Heart right ventricle (tissue), 16 donors: ENCODE measurements around the gene CEP57L1. TPM values are rescaled to one million over a fixed set of nuclear protein-coding genes. Genes with fewer than 3 reads are reported as not detected.

Experiments used
- ATAC-seq, 8 donors: fragments of 200-7000 bp; cut with Tn5 transposase; one replicate each; pipeline ENCODE4 v1.9.1; 2020; ENCODE audit warnings: mild to moderate bottlenecking in 8 of 8, moderate library complexity in 8 of 8, moderate number of reproducible peaks in 1 of 8
- DNase-seq, 2 donors: peaks; one replicate each; pipeline ENCODE4 v3.0.0-alpha.2; 2020
- H3K27ac ChIP-seq, 10 donors: fragments of 200-600 bp; sonication (generic) in 2 of 10; one replicate each; pipeline versions ENCODE4 v1.5.0 to v1.8.0; 2020 to 2022; ENCODE audit warnings: mild to moderate bottlenecking in 3 of 10
- H3K27me3 ChIP-seq, 7 donors: fragments of 200-600 bp; one replicate each; pipeline ENCODE4 v1.8.0; 2021 to 2022; ENCODE audit warnings: mild to moderate bottlenecking in 2 of 7
- H3K36me3 ChIP-seq, 9 donors: fragments of 200-600 bp; sonication (generic) in 1 of 9; one replicate each; pipeline versions ENCODE4 v1.5.0 to v1.8.0; 2020 to 2022; ENCODE audit warnings: mild to moderate bottlenecking in 2 of 9
- H3K4me1 ChIP-seq, 9 donors: fragments of 200-600 bp; sonication (generic) in 1 of 9; one replicate each; pipeline versions ENCODE4 v1.5.0 to v1.8.0; 2020 to 2022; ENCODE audit warnings: mild to moderate bottlenecking in 4 of 9
- H3K4me3 ChIP-seq, 10 donors: fragments of 200-600 bp; sonication (generic) in 2 of 10; one replicate each; pipeline versions ENCODE4 v1.5.0 to v1.8.0; 2020 to 2022; ENCODE audit warnings: mild to moderate bottlenecking in 7 of 10, moderate library complexity in 2 of 10
- H3K9me3 ChIP-seq, 11 donors: fragments of 200-600 bp in 10 of 11; sonication (generic) in 2 of 11; one replicate each; pipeline versions ENCODE4 v1.5.0 to v1.8.0; 2013 to 2022; ENCODE audit warnings: mild to moderate bottlenecking in 2 of 11, control low read depth in 1 of 11, moderate library complexity in 1 of 11
- CTCF ChIP-seq, 9 donors: fragments of 200-600 bp; sonication (generic) in 2 of 9; IDR thresholded peaks; one replicate each; pipeline versions ENCODE4 v1.5.0 to v1.8.0; 2021 to 2022; ENCODE audit warnings: antibody characterized with exemption in 9 of 9, mild to moderate bottlenecking in 5 of 9, moderate library complexity in 1 of 9
- WGBS, 2 donors: extraction: QIAGEN DNeasy Blood & Tissue Kit; methylation state at CpG; one replicate each; pipeline ENCODE4 v1.1.7; 2013; ENCODE audit warnings: inconsistent platforms in 1 of 2; 5-methylcytosine and 5-hydroxymethylcytosine counted together
- intact Hi-C, 10 donors: fragments of 100-400 bp; cut with DNase I; formaldehyde crosslinking; loops; one replicate each; pipeline versions ENCODE4 v1.11.1 to v1.14.2; 2022
- polyA plus RNA-seq, 2 donors: library from polyadenylated mRNA; stranded (reverse); fragments of 200-250 nt; gene quantifications; one replicate each; pipeline ENCODE4 v1.2.3, GENCODE V29; 2013
- total RNA-seq, 10 donors: library from RNA; stranded (reverse); fragmentation: NEBNext Ultra II Directional in 3 of 10; extraction: Animal tissue kit (Norgen Biotek cat#: 25700) in 3 of 10; gene quantifications; one replicate each; pipeline versions ENCODE4 v1.2.1 to v1.2.4, GENCODE V29; 2021 to 2023
- donor health status: Arrhythmogenic right ventricular cardiomyopathy.
- donor health status: ischemic (EF 13 %, LVEDD 7.1; RV severe dilation, severe dysfunction).
- donor health status: healthy with polysubstance abuse.
- donor health status: DM: no; HTN: yes; CAD: no.
- donor health status: DM: no; HTN: no; CAD: no.
- donor health status: ischemic (EF 25% LVEDD 6.9; RV normal size, moderate dysfunction).
- donor health status: ischemic (EF 25% LVEDD 5.7; RV mildly dilated, moderate dysfunction).
- donor health status: healthy.
- donor health status: DM: yes; HTN: yes; CAD: no.
- donor health status: Ischemic cardiomyopathy.
- donor health status: ischemic (EF 35%, LVEDD 5.7; RV mildly dilated, moderate dysfunction).
- donor health status: nonischemic (EF 11% LVEDD 7.7; RV severe dilation, severe dysfunction).
- donor health status: DM: yes; HTN: yes; CAD: no.
- donor health status: PGD.
- donor health status: ischemic (EF 29% LVEDD 5.4; RV normal size, mild dysfunction).
- donor health status: nonischemic (EF 23%, LVEDD 6.1; RV moderate dilation, normal function).

The CEP57L1 gene
- total and polyA plus RNA-seq, 12 donors: 4.2 to 17.4 (median 9.6) TPM

- TF ChIP-seq CTCF (IDR thresholded peaks at IDR 0.05): no peak
- Histone ChIP-seq H3K9me3 (no peaks in the 10 kb centered on the region), H3K27ac (peak overlapping the region in 8 of 10 donors; percentile 2 to 67 (median 44)), H3K4me3 (peak overlapping the region in 1 of 10 donors; percentile 12), H3K4me1 (peaks cover 7 to 66% (median 52%) of the 10 kb centered on the region in 9 donors), H3K27me3 (no peaks in the 10 kb centered on the region), H3K36me3 (no peaks in the 10 kb centered on the region)
- peak in 1 of 8 donors; percentile 35 for ATAC-seq
- no peak for DNase-seq
- WGBS, 2 donors: 58 to 62% methylated on average over 3 of the region's 3 CpGs
- intact Hi-C loops: loop anchor here in 3 of 10 donors (2.0 to 5.0 kb wide), 4 partner anchors 47 to 157 kb away; no protein-coding TSS in a partner anchor
These were observed 36.2 kb upstream of the CEP57L1 start for GRCh38 chr6:109059153-109059552.

GRCh38 chr6:109059571-109060021 lies 35.7 kb upstream of the CEP57L1 start:
- Histone ChIP-seq H3K36me3 (no peaks in the 10 kb centered on the region), H3K27me3 (no peaks in the 10 kb centered on the region), H3K4me3 (peak overlapping the region in 1 of 10 donors; percentile 12), H3K27ac (peak overlapping the region in 8 of 10 donors; percentile 2 to 67 (median 44)), H3K4me1 (peaks cover 7 to 63% (median 52%) of the 10 kb centered on the region in 9 donors), H3K9me3 (no peaks in the 10 kb centered on the region)
- ATAC-seq: peak; percentile 57 to 85 (median 82)
- DNase-seq: no peak
- intact Hi-C loops: loop anchor here in 5 of 10 donors (2.0 to 10.0 kb wide), 6 partner anchors 45 to 157 kb away; no protein-coding TSS in a partner anchor
- TF ChIP-seq CTCF (IDR thresholded peaks at IDR 0.05): peak in 6 of 9 donors; percentile 29 to 55 (median 40)
- WGBS, 2 donors: 39 to 55% methylated on average over 4 of the region's 4 CpGs

- peak overlapping the region in 6 of 10 donors; percentile 35 to 67 (median 48) for H3K27ac ChIP-seq
- intact Hi-C loops: loop anchor here in 2 of 10 donors (10.0 kb wide), 2 partner anchors 46 to 56 kb away; no protein-coding TSS in a partner anchor
These were observed 34.7 kb upstream of the CEP57L1 start for GRCh38 chr6:109060571-109060970.

GRCh38 chr6:109062216-109062615 lies 33.1 kb upstream of the CEP57L1 start:
- 80 to 92% methylated on average over 5 of the region's 5 CpGs for WGBS, 2 donors
- intact Hi-C loops: loop anchor here in 2 of 10 donors (10.0 kb wide), 2 partner anchors 47 to 57 kb away; no protein-coding TSS in a partner anchor
- TF ChIP-seq CTCF (IDR thresholded peaks at IDR 0.05): no peak
- Histone ChIP-seq H3K4me1 (peaks cover 7 to 78% (median 53%) of the 10 kb centered on the region in 9 donors), H3K27ac (no peak overlapping the region), H3K9me3 (no peaks in the 10 kb centered on the region), H3K36me3 (no peaks in the 10 kb centered on the region), H3K27me3 (no peaks in the 10 kb centered on the region), H3K4me3 (no peak overlapping the region)
- peak in 3 of 8 donors; percentile 34 to 56 (median 54) for ATAC-seq
- no peak for DNase-seq

More at GRCh38 chr6:109060571-109060970, 34.7 kb upstream of the CEP57L1 start:
- 11 to 12% methylated on average over 2 of the region's 2 CpGs for WGBS, 2 donors
- H3K36me3 ChIP-seq: no peaks in the 10 kb centered on the region
- peaks cover 7 to 65% (median 52%) of the 10 kb centered on the region in 9 donors for H3K4me1 ChIP-seq
- no peak for DNase-seq
- H3K4me3 ChIP-seq: no peak overlapping the region
- TF ChIP-seq CTCF (IDR thresholded peaks at IDR 0.05): no peak
- no peaks in the 10 kb centered on the region for H3K27me3 ChIP-seq
- no peak for ATAC-seq
- H3K9me3 ChIP-seq: no peaks in the 10 kb centered on the region
